Lower leg skin (tissue), 4 donors: ENCODE results near the gene PLBD2. TPM values are rescaled to one million over a fixed set of nuclear protein-coding genes. Genes with fewer than 3 reads are reported as not detected.

ENCODE experiments used
- DNase-seq, 2 donors: peaks; one replicate each; pipeline ENCODE4 v3.0.0-alpha.2; 2019; ENCODE audit warnings: low spot score in 2 of 2
- H3K4me3 ChIP-seq: fragments of 200-600 bp; sonication (generic); 2 replicates; pipeline ENCODE4 v1.5.1; 2017; ENCODE audit warnings: mild to moderate bottlenecking, low read depth; ENCODE audit not compliant: poor library complexity, severe bottlenecking
- CTCF ChIP-seq, 3 donors: fragments of 450-650 bp; IDR thresholded peaks; one replicate each; pipeline ENCODE4 v1.5.1; 2016; ENCODE audit warnings: antibody characterized with exemption in 3 of 3, mild to moderate bottlenecking in 3 of 3, moderate library complexity in 2 of 3
- POLR2A ChIP-seq, 2 donors: fragments of 450-650 bp; IDR thresholded peaks; one replicate each; pipeline ENCODE4 v1.6.1; 2016 to 2017; ENCODE audit warnings: antibody characterized with exemption in 2 of 2, mild to moderate bottlenecking in 1 of 2, moderate library complexity in 1 of 2
- WGBS, 2 donors: methylation state at CpG; one replicate each; pipeline ENCODE4 v1.1.5; 2018; 5-methylcytosine and 5-hydroxymethylcytosine counted together
- intact Hi-C: fragments of 100-400 bp; cut with DNase I; formaldehyde crosslinking; loops from one replicate; pipeline ENCODE4 v1.15.0; 2023; ENCODE audit warnings: low total_unique reads
- total RNA-seq, 4 donors: library from RNA; depleted of rRNA; stranded (reverse); fragments of >200 nt; gene quantifications; one replicate each; pipeline ENCODE4 v1.1.0, GENCODE V29; 2016

PLBD2 gene
- total RNA-seq, 4 donors from 2014 or later, result 18.9 to 41.2 (median 31.3) TPM

DNA sequence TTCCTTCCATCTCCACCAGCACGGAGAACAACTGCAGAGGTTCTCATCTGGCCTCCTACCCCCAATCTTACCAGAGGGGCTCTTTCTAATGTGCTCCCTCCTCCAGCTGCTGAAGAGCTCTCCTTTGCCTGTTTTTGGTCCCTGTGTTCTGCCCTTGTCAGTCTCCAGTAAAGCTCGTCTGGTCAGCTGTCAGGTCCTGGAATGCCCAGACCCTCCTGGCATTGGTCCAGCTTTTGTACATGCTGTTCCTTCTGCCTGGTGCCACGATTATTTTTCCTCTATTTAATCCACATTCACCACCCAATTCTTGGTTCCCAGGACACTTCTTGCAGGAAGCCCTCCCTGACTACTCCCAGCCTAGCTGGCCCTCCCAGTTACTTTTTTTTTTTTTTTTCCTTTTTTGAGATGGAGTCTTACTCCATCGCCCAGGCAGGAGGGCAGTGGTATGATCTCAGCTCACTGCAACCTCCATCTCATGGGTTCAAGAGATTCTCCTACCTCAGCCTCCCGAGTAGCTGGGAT lies 30.0 kb upstream of the PLBD2 start:
- intact Hi-C loops, result no loop called here
- no peak overlapping the region for H3K4me3 ChIP-seq
- no peak for DNase-seq
- WGBS, 2 donors, result 78 to 83% methylated on average over 5 of the region's 5 CpGs
- no peak for TF ChIP-seq POLR2A (IDR thresholded peaks at IDR 0.05)
- no peak for TF ChIP-seq CTCF (IDR thresholded peaks at IDR 0.05)

- intact Hi-C loops, result no loop called here
- TF ChIP-seq CTCF (IDR thresholded peaks at IDR 0.05), result no peak
- no peak for TF ChIP-seq POLR2A (IDR thresholded peaks at IDR 0.05)
- H3K4me3 ChIP-seq, result no peak overlapping the region
- WGBS, 2 donors, result 76 to 82% methylated on average over 9 of the region's 9 CpGs
- no peak for DNase-seq
Measured at GRCh38 chr12:113329022-113329790, 29.2 kb upstream of the PLBD2 start.

- intact Hi-C loops, result loop anchor here (10.0 kb wide), 1 partner anchor 135 kb away; no protein-coding TSS in a partner anchor
Measured at GRCh38 chr12:113329791-113330417, 28.5 kb upstream of the PLBD2 start.

GRCh38 chr12:113330505-113330904 lies 27.9 kb upstream of the PLBD2 start:
- intact Hi-C loops, result loop anchor here (10.0 kb wide), 1 partner anchor 136 kb away; no protein-coding TSS in a partner anchor
- 89 to 96% methylated on average over 2 of the region's 2 CpGs for WGBS, 2 donors
- TF ChIP-seq CTCF (IDR thresholded peaks at IDR 0.05) (no peak), POLR2A (IDR thresholded peaks at IDR 0.05) (no peak)
- no peak overlapping the region for H3K4me3 ChIP-seq
- no peak for DNase-seq

More at GRCh38 chr12:113329791-113330417, 28.5 kb upstream of the PLBD2 start:
- DNase-seq, result no peak
- H3K4me3 ChIP-seq, result no peak overlapping the region
- TF ChIP-seq CTCF (IDR thresholded peaks at IDR 0.05) (no peak), POLR2A (IDR thresholded peaks at IDR 0.05) (no peak)
- WGBS, 2 donors, result 100% methylated on average over 1 of the region's 1 CpG

DNA sequence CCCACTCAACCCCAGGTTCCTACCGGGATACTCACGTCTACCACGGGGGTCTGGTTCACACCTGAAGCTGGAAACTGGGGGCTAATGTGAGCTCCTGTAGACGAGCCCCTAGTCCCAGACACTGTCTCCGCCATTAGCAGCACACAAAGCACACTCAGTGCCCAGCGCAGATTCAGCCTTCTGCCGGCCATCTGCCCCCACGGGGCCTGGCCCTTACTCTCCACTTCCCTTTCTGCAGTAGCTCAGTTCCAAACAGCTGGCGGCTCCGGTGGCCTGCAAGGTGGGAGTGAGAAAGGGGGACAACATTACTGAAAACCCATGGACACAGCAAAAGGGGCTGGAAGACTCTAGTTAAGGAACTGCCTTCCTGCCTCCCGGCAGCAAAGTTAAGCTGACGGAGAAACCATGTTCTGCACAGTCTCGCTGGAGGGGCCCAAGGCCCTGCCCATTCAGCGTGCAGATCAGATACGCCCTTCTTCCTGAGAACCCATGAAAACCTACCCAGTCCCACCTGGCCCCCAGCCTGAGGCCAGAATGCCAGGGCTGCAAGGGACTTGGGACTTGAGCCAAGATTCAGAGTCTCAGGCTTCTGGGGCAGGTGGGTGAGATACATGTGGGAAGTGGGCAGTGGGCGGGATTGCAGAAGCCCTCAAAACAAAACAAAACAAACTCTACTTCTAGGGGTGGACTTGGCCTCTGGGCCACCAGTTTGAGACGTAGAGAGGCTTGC lies 25.5 kb upstream of the PLBD2 start:
- no peak for TF ChIP-seq POLR2A (IDR thresholded peaks at IDR 0.05)
- TF ChIP-seq CTCF (IDR thresholded peaks at IDR 0.05), result no peak
- no peak overlapping the region for H3K4me3 ChIP-seq
- no peak for DNase-seq
- intact Hi-C loops, result loop anchor here (10.0 kb wide), 1 partner anchor 138 kb away; no protein-coding TSS in a partner anchor
- 83 to 84% methylated on average over 17 of the region's 17 CpGs for WGBS, 2 donors
